ENCODE measurements around the gene NFYB. TPM values are rescaled to one million over a fixed set of nuclear protein-coding genes. Genes with fewer than 3 reads are reported as not detected.
A peak's percentile ranks its signal among the peaks of the same experiment; 100 is the strongest.
"Not testable (repeated sequence)": the region's sequence is repeated elsewhere in the genome, so short reads cannot be mapped to it uniquely, and the experiment has no call there.

The NFYB gene
- total RNA-seq, 2 donors from 2014 or later, result 13.7 to 17.3 TPM

GRCh38 chr12:104132351-104132956, 5.6 kb downstream of the NFYB start:
- DNase-seq (no peak), ATAC-seq (no peak)
- intact Hi-C loops (cut with DNase I, micrococcal nuclease), result no loop called here

GRCh38 chr12:104131609-104132008, 6.4 kb downstream of the NFYB start:
- ATAC-seq (no peak), DNase-seq (no peak)
- intact Hi-C loops (cut with DNase I, micrococcal nuclease), result no loop called here

- DNase-seq (no peak), ATAC-seq (no peak)
- intact Hi-C loops (cut with DNase I, micrococcal nuclease), result no loop called here
Observed at GRCh38 chr12:104130760-104131159, 7.2 kb downstream of the NFYB start.

DNA sequence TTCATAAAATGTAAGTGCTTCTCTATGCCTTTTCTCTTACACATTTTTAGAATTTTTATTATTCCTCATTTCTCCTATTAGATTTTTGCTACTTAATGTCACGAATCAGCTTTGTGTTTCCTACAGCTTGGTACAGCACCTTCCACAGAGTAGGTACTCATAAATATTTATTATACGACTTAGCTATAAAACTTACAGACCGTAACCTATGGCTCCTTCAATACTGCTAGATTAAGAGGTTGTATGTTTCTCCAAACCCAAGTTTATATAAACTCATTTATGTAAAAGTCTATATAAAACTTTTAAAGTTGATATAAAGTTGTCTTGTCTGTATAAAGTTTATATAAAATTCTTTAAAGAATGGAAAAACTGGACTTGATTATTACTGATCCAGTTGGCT, 11.5 kb downstream of the NFYB start:
- intact Hi-C loops (cut with DNase I, micrococcal nuclease), result no loop called here
- DNase-seq (no peak), ATAC-seq (no peak)

GRCh38 chr12:104122298-104122697, 15.7 kb downstream of the NFYB start:
- DNase-seq (no peak), ATAC-seq (no peak)
- intact Hi-C loops (cut with DNase I, micrococcal nuclease), result no loop called here

- ATAC-seq (no peak), DNase-seq (no peak)
- intact Hi-C loops (cut with DNase I, micrococcal nuclease), result no loop called here
Observed at GRCh38 chr12:104121001-104121400, 17.0 kb downstream of the NFYB start.

GRCh38 chr12:104115587-104115975, 22.4 kb downstream of the NFYB start:
- DNase-seq, result no peak
- no peak for ATAC-seq
- intact Hi-C loops (cut with DNase I, micrococcal nuclease), result loop anchor here in 1 of 2 donors (10.0 kb wide), 1 partner anchor 231 kb away; no protein-coding TSS in a partner anchor

- ATAC-seq, result peak; percentile 62
- not testable (repeated sequence) for DNase-seq
- intact Hi-C loops (cut with DNase I, micrococcal nuclease), result loop anchor here in 1 of 2 donors (10.0 kb wide), 1 partner anchor 230 kb away; no protein-coding TSS in a partner anchor
Observed at GRCh38 chr12:104114834-104115586, 23.0 kb downstream of the NFYB start.

GRCh38 chr12:104109446-104110271, 28.4 kb downstream of the NFYB start:
- DNase-seq (no peak), ATAC-seq (peak; percentile 66)
- intact Hi-C loops (cut with DNase I, micrococcal nuclease), result loop anchor here in 1 of 2 donors (10.0 kb wide), 2 partner anchors 155 to 225 kb away; a partner anchor contains a TSS

GRCh38 chr12:104108755-104109445, 29.1 kb downstream of the NFYB start:
- peak; percentile 88 for ATAC-seq
- DNase-seq, result peak; percentile 68 to 89
- intact Hi-C loops (cut with DNase I, micrococcal nuclease), result loop anchor here in 1 of 2 donors (10.0 kb wide), 1 partner anchor 154 kb away; a partner anchor contains a TSS

GRCh38 chr12:104106965-104107364, 31.0 kb downstream of the NFYB start:
- ATAC-seq (no peak), DNase-seq (no peak)
- intact Hi-C loops (cut with DNase I, micrococcal nuclease), result loop anchor here in 1 of 2 donors (10.0 kb wide), 1 partner anchor 152 kb away; a partner anchor contains a TSS

DNA sequence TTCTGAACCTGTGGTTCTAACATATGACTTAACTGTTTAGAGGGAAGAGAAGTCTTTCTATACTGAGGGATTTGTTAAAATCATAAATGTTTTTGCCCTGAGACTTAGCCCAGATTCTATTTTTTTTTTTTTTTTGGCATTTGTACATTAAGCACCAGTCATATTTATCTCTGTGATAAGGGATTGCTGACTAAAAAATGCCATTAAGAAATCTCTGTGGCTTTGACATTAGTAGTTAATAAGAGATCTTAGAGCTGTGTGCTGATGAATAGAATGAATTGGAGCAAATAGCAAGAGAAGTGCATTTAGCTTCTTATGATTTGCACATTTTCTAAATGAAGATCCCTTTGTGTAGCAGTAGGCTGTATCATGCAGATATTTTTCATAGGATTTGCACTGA, 32.5 kb downstream of the NFYB start:
- intact Hi-C loops (cut with DNase I, micrococcal nuclease), result loop anchor here in 1 of 2 donors (10.0 kb wide), 1 partner anchor 151 kb away; a partner anchor contains a TSS
- no peak for DNase-seq
- no peak for ATAC-seq

- ATAC-seq (no peak), DNase-seq (no peak)
- intact Hi-C loops (cut with DNase I, micrococcal nuclease), result no loop called here
Observed at GRCh38 chr12:104097954-104098353, 40.1 kb downstream of the NFYB start.

GRCh38 chr12:104095289-104095688, 42.7 kb downstream of the NFYB start:
- DNase-seq (no peak), ATAC-seq (no peak)
- intact Hi-C loops (cut with DNase I, micrococcal nuclease), result no loop called here

GRCh38 chr12:104094284-104094683, 43.7 kb downstream of the NFYB start:
- DNase-seq (no peak), ATAC-seq (no peak)
- intact Hi-C loops (cut with DNase I, micrococcal nuclease), result no loop called here

DNA sequence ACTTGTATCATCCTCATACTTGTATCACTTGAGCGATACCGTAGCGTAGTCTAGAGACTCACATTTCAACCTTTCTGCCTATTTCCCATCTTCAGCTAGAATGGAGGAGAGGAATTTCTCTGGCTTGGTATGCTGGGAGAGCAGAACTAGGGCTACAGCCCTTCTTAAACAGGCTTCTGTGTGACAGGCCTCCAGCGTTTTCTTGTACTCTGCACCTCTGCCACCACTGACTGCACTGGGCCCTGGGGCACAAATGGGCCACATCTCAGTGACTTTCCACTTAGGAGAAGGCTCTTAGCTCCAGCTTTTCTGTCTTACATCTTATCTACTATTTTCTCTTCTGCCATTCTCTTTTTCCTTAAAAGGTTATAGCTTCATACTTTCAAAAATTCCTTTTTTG, 46.9 kb downstream of the NFYB start:
- intact Hi-C loops (cut with DNase I, micrococcal nuclease), result no loop called here
- DNase-seq, result no peak
- ATAC-seq, result no peak

DNA sequence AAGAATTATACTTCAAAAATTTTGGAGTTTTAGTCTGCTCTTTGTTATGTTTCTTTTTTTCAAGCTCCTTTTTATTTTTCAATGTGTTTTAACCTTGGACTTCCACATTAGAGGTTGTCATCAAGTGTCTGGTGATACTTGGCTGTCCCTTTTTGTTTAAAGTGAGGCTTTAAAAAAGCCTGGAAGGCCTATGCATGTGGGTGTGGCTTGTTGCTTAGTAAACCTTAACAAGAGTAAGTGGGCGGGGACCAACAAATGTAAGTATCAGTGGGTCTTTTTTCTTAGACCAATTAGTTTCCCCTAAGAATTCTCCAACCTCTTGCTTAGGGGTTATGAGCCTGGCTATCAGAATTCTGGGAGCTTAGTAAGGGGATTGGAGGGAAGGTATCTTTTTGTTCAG, 47.3 kb downstream of the NFYB start:
- no peak for ATAC-seq
- intact Hi-C loops (cut with DNase I, micrococcal nuclease), result no loop called here

GRCh38 chr12:104083769-104084475, 54.1 kb downstream of the NFYB start:
- ATAC-seq (no peak), DNase-seq (no peak)
- intact Hi-C loops (cut with DNase I, micrococcal nuclease), result no loop called here

More for the DNA sequence above, 47.3 kb downstream of the NFYB start:
- no peak for DNase-seq

All from left colon (tissue), 2 donors.